ENCODE results near the gene PPP1R10.

DNA sequence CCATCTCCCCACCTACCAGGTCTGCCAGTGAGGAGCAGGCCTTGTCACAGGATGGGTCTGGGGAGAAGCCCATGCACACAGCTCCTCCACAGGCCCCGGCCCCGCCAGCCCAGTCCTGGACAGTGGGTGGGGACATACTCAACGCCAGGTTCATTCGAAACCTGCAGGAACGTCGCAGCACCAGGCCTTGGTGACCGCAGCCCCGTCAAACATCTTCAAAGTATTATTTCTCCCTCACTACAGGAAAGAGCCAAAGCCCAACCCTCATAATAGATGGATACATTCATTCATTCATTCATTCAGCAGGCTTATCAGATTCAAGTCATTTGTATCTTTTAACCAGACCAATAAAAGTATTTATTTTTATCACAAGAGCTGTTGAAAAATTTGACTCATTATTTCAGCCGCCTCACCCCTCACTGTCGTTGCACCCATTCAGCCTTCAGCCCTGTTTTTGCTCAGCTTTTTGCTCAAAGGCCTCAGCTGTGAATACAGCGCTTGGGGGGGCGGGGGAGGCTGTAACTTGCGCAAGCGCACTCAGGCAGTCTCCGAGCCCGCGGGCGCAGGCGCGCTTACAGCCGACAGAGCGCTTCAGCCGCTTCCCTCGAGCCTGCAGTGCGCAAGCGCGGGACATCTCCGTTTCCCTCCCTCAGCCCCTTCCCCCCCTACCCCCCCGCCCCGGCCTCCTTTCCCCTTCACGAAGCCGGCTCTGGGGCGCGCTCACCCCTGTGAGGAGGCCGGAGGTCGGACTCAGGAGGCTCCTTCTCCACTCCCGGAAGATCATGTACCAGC is 29.6 kb upstream of the PPP1R10 start, which contains the start of gene C6orf136:
- TF ChIP-seq POLR2A (IDR thresholded peaks at IDR 0.05; ENCODE audit: low read depth, low read length) (no peak), TAF1 (IDR thresholded peaks at IDR 0.05; ENCODE audit: borderline replicate concordance, low read depth, low read length) (no peak), POLR2AphosphoS5 (IDR thresholded peaks at IDR 0.05; ENCODE audit: low read depth, low read length) (no peak)
